Activated CD8-positive, alpha-beta memory T cell treated with anti-CD3 and anti-CD28 coated beads, Interleukin-2, amount 50 U/mL, for 4 hours (primary cell): ENCODE results near the gene RAB22A.
"Not testable (repeated sequence)": the region's sequence is repeated elsewhere in the genome, so short reads cannot be mapped to it uniquely, and the experiment has no call there.

ENCODE experiments used
- DNase-seq: peaks from one replicate; pipeline ENCODE4 v3.0.0-alpha.2; 2020

The RAB22A gene

GRCh38 chr20:58352468-58352867 lies 43.0 kb downstream of the RAB22A start:
- DNase-seq: no peak

- DNase-seq: no peak
Measured at GRCh38 chr20:58359441-58359840, 49.9 kb downstream of the RAB22A start.

- DNase-seq: no peak
Measured at GRCh38 chr20:58360936-58361335, 51.4 kb downstream of the RAB22A start.

GRCh38 chr20:58361481-58362205 lies 52.1 kb downstream of the RAB22A start:
- no peak for DNase-seq

GRCh38 chr20:58362206-58362516 lies 52.6 kb downstream of the RAB22A start:
- no peak for DNase-seq

GRCh38 chr20:58362970-58363369 lies 53.5 kb downstream of the RAB22A start:
- DNase-seq: no peak

GRCh38 chr20:58366866-58367265 lies 57.4 kb downstream of the RAB22A start:
- no peak for DNase-seq

GRCh38 chr20:58372806-58373205 lies 63.3 kb downstream of the RAB22A start:
- DNase-seq: no peak

GRCh38 chr20:58373296-58373695 lies 63.8 kb downstream of the RAB22A start:
- DNase-seq: not testable (repeated sequence)

- no peak for DNase-seq
Measured at GRCh38 chr20:58374027-58374850, 64.7 kb downstream of the RAB22A start.

GRCh38 chr20:58374906-58375758 lies 65.6 kb downstream of the RAB22A start:
- no peak for DNase-seq

- DNase-seq: no peak
Measured at GRCh38 chr20:58375759-58376352, 66.3 kb downstream of the RAB22A start.

GRCh38 chr20:58377017-58377416 lies 67.5 kb downstream of the RAB22A start:
- no peak for DNase-seq

- no peak for DNase-seq
Measured at GRCh38 chr20:58377766-58378401, 68.4 kb downstream of the RAB22A start.

GRCh38 chr20:58378704-58379103 lies 69.2 kb downstream of the RAB22A start:
- no peak for DNase-seq

GRCh38 chr20:58381627-58382026 lies 72.1 kb downstream of the RAB22A start:
- no peak for DNase-seq

GRCh38 chr20:58382096-58382495 lies 72.6 kb downstream of the RAB22A start:
- no peak for DNase-seq

- no peak for DNase-seq
Measured at GRCh38 chr20:58384821-58385220, 75.3 kb downstream of the RAB22A start.

GRCh38 chr20:58388028-58388601 lies 78.6 kb downstream of the RAB22A start:
- DNase-seq: no peak

GRCh38 chr20:58388882-58389323 lies 79.4 kb downstream of the RAB22A start, which contains the start of gene VAPB:
VAPB (plus strand) TSS chr20:58389229; CDS start chr20:58389460, 231 bp downstream.
- DNase-seq: peak; percentile 97

- DNase-seq: no peak
Measured at GRCh38 chr20:58389324-58389967, 79.9 kb downstream of the RAB22A start.
